GM18520 (cell line): ENCODE measurements around the gene PRMT1.

ENCODE experiments used
- ATAC-seq: cut with Tn5 transposase; IDR thresholded peaks from one replicate; pipeline ENCODE4 v1.9.1; 2021; ENCODE audit not compliant: unreplicated experiment

PRMT1 gene

DNA sequence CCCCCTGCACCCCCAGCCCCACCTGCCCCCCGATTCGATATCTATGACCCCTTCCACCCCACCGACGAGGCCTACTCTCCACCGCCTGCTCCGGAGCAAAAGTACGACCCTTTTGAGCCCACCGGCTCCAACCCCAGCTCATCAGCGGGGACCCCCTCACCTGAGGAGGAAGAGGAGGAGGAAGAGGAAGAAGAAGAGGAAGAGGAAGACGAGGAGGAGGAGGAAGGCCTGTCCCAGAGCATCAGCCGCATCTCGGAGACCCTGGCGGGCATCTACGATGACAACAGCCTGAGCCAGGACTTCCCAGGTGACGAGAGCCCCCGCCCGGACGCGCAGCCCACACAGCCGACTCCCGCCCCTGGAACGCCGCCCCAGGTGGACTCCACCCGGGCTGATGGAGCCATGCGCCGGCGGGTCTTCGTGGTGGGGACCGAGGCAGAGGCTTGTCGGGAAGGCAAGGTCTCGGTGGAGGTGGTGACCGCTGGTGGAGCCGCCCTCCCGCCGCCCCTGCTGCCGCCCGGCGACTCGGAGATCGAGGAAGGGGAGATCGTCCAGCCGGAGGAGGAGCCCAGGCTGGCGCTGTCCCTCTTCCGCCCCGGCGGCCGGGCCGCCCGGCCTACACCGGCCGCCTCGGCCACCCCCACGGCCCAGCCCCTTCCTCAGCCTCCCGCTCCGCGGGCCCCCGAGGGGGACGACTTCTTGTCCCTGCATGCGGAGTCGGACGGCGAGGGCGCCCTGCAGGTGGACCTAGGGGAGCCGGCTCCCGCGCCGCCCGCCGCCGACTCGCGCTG, 25.8 kb upstream of the PRMT1 start:
- ATAC-seq = no peak

DNA sequence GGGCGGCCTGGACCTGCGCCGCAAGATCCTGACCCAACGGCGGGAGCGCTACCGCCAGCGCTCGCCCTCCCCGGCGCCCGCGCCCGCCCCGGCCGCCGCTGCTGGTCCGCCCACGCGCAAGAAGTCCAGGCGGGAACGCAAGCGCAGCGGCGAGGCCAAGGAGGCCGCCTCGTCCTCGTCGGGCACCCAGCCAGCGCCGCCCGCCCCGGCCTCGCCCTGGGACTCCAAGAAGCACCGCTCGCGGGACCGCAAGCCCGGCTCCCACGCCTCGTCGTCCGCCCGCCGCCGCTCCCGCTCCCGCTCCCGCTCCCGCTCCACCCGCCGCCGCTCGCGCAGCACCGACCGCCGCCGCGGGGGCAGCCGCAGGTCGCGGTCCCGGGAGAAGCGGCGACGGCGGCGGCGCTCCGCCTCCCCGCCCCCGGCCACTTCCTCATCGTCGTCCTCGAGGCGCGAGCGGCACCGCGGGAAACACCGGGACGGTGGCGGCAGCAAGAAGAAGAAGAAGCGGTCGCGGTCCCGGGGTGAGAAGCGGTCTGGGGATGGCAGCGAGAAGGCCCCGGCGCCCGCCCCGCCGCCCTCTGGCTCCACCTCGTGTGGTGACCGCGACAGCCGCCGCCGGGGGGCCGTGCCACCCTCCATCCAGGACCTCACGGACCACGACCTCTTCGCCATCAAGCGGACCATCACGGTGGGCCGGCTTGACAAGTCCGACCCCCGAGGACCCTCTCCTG, 25.1 kb upstream of the PRMT1 start:
- no peak for ATAC-seq

DNA sequence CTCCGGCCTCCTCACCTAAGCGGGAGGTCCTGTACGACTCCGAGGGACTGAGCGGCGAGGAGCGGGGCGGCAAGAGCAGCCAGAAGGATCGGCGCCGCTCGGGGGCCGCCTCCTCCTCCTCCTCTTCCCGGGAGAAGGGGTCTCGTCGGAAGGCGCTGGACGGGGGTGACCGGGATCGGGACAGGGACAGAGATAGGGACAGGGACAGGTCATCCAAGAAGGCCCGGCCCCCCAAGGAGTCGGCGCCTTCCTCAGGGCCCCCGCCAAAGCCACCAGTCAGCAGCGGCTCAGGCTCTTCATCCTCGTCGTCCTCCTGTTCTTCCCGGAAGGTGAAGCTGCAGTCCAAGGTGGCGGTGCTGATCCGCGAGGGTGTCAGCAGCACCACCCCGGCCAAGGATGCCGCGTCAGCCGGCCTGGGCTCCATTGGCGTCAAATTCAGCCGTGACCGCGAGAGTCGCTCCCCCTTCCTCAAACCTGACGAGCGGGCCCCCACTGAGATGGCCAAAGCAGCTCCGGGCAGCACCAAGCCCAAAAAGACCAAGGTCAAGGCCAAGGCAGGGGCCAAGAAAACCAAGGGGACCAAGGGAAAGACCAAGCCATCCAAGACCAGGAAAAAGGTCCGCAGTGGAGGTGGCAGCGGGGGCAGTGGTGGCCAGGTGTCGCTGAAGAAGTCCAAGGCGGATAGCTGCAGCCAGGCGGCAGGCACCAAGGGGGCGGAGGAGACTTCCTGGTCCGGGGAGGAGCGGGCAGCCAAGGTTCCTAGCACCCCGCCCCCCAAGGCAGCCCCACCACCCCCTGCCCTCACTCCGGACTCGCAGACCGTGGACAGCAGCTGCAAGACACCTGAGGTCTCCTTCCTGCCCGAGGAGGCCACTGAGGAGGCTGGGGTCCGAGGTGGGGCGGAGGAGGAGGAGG, 24.3 kb upstream of the PRMT1 start:
- ATAC-seq = no peak

DNA sequence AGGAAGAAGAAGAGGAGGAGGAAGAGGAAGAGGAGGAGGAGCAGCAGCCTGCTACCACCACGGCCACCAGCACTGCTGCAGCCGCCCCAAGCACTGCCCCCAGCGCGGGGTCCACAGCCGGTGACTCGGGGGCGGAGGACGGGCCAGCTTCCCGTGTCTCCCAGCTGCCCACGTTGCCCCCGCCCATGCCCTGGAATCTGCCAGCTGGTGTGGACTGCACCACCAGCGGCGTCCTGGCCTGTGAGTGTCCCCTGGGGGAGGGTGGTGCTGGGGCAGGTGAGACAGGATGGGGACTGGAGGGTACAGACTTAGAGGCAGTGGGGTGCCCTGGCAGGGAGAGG, 23.6 kb upstream of the PRMT1 start:
- no peak for ATAC-seq

DNA sequence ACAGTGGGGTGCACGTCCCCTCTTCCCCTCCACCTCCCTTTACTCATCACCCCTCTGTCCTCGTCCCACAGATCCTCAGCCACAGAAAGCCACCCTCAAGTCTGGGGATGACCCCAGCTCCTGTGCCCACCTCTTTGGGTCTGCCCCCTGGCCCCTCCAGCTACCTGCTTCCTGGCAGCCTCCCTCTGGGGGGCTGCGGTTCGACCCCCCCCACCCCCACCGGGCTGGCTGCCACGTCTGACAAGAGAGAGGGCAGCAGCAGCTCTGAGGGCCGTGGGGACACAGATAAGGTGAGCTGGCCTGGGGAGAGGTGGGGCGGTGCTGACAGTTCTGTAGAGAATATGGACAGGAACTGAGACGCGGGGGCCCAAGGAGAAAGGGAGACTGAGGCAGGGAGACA, 22.5 kb upstream of the PRMT1 start:
- ATAC-seq = no peak

DNA sequence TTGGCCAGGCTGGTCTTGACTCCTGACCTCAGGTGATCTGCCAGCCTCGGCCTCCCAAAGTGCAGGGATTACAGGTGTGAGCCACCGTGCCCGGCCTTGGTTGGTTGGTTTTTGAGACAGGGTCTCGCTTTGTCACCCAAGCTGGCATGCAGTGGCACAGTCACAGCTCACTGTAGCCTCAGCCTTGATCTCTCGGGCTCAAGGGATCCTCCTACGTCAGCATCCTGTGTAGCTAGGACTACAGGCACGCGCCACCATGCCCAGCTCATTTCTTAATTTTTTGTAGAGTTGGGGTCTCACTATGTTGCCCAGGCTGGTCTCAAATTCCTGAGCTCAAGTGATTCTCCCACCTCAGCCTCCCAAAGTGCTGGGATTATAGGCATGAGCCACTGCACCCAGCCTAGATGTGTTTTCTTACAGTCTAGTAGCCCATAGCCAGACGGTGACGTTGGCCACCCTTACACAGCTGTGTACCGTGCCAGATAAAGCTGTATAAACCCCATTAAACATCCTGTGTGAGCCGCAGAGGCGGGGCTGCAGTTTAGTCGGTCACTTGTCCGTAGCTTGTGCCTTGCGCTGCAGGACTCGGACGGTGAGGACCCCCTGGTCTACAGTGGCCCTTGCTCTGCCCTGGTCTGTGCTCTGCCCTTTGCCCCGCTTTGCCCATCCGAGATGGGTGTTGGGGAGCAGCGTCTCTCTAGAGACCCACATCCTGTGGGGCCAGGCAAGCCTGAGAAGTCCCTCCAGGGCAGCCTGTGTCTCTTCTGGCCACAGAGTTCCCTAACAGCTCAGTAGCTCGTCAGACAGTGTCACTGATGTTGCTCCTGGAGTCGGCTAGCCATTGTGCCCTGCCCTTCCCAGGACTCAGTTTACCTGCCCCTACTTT, 21.3 kb upstream of the PRMT1 start:
- ATAC-seq = no peak

DNA sequence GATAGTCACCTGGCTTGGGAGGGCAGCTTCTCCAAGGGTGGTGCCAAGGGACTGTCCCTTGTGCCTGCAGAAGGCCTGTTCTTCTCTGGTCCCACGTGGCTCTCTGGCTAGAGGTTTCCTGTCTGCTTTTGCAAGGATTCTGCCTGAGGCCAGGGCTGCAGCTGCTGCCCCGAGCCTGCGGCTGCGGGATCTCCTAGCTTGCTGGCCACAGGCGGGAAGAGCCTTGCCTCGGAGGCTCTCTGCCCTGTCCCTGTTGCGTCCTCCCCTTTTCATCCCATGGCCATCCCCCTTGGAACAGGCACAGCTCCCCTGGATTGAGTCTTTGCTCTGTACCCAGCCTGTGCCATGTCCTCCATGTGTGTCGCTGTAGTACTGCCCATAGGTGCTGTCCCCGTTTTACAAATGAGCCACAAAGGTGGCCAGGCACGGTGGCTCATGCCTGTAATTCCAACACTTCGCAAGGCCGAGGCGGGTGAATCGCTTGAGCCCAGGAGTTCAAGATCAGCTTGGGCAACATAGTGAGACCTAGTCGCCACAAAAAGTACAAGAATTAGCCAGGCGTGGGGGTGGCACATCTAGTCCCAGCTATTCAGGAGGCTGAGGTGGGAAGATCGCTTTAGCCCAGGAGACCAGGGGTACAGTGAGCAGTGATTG, 20.5 kb upstream of the PRMT1 start:
- no peak for ATAC-seq

DNA sequence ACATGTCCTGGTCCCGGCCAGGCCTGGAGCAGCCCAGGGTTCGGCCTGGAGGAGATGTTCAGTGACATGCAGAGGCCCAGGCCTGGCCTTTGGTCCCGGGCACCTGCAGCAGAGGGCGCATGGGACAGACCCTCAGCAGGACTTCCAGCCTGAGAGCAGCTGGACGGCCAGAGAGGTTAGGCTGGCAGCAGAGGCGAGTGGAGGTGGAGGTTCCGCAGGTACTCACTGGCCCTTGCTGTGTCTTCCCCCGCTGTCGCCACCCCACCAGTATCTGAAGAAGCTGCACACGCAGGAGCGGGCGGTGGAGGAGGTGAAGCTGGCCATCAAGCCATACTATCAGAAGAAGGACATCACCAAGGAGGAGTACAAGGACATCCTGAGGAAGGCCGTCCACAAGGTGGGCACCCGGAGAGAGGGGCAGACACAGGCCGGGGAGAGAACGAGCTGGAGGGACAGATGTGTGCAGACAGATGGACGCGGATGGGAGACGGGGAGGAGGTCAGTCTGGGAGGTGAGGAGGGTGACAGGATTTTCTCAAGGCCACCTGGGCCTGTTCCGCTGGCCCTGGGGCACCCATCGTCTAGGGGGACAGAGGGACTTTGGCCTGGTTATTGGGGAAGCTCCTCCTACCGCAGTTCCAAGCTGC, 19.5 kb upstream of the PRMT1 start:
- ATAC-seq = no peak

DNA sequence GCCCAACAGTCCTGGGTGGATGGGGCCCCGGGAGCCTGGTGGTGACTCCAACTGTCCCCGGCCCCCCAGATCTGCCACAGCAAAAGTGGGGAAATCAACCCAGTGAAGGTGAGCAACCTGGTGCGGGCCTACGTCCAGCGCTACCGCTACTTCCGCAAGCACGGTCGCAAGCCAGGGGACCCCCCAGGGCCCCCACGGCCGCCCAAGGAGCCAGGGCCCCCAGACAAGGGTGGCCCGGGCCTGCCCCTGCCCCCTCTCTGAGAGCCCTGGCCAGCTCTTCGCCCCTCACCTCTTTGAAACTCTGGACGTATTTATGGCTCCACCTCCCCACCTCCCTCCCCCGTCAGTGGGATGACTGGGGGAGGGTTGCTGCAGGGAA, 18.9 kb upstream of the PRMT1 start:
- no peak for ATAC-seq

DNA sequence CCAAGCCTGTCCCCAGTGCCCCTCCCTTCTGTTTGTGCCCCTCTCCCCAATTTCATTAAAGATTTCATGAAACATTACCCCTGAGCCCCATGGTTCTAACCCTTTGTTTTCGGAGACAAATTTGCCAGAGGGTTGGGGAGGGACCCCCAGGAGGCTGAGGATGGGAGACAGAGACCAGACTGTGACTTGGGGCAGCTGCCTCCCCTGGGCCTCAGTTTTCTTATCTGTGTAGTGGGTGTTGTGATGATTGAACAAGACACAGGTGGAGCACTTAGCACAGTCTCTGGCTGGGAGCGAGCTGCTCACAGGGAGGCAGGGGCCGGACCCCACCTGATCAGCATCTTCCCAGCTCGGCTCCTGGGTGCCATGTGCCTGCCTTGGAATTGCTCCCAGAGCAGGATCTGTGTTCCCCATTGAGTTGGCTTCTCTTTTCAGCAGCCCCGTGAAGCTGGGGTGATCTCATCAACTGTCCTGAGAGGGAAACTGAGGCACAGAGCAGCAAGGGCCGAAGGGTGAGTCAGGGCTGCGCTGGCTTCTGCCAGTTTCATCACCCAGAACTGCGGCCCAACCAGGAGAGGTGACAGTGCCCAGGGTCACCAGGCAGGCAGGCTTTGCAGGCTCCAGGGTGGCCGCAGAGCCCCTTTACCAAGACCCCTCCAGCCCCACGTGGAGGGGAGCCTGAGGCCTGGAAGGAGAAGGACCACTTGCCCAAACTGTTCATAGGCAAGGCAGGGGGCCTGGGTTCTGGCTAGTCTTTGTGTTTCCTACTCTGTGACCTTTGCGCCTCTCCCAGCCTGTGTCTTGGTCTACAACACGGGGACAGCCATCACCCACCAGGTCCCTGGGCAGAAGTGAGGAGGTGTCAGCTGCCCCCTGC, 18.3 kb upstream of the PRMT1 start:
- no peak for ATAC-seq

DNA sequence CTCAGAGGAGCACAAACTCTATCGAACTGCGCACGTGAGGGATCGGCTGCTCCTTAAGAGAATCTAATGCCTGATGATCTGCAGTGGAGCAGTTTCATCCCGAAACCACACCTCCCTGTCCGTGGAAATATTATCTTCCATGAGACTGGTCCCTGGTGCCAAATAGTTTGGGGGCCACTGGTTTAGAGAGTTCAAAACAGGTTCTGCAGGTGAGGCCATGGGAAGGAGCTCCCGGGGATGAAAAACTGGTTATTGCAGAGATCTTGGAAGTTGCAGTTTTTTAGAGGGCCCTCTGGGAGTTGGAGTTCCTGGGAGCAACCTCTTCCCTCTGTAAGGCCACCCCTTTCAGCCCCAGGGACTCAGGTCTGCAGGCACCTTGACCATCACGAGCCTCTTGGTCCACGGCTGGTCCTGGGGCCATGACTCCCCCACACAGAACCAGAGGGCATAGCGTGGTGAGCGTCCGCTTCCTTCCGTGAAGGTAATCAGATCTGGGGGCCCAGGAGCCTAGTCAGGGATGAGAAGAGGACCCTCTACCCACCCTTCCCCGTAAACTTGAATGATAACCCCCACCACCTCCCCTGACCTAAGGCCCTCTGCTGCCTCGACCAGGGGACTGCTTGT, 16.6 kb upstream of the PRMT1 start:
- no peak for ATAC-seq

DNA sequence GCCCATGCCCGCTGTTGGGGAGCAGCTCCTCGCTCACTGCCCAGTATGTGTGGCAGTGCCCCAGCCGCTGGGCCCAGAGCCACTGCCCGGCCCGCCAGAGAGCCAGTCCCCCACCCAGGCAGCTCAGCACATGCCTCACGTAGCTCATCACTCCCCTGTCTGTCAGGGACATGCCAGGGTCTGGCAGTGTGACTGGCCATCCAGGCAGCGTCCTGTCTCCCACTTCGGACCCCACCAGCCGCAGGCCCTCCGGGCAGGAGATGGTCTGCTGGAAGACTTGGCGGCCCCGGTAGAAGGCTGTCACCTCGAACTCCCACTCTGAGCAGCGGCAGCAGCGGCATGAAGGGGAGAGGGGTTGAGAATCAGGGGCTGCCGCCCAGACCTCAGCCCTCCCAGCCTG, 15.1 kb upstream of the PRMT1 start:
- ATAC-seq = no peak

DNA sequence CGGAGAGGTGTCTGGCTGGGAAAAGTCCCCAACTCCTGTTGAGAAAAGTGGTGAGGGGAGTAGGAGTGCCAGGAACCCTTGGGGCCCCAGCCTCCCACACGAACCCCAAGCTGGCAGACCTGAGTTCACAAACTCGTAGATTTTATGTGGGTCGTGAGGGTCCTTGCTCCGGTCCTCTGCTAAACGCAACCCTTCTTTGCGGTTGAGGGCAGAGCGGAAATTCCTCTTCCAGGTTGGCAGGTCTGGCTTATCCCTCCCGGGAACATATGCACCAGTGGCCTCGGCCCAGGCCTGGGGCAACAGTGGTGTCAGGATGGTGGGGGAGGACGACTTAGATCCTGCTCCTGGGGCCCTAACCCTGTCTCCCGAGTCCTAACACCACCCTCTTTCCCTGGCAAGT, 13.8 kb upstream of the PRMT1 start:
- ATAC-seq = no peak

DNA sequence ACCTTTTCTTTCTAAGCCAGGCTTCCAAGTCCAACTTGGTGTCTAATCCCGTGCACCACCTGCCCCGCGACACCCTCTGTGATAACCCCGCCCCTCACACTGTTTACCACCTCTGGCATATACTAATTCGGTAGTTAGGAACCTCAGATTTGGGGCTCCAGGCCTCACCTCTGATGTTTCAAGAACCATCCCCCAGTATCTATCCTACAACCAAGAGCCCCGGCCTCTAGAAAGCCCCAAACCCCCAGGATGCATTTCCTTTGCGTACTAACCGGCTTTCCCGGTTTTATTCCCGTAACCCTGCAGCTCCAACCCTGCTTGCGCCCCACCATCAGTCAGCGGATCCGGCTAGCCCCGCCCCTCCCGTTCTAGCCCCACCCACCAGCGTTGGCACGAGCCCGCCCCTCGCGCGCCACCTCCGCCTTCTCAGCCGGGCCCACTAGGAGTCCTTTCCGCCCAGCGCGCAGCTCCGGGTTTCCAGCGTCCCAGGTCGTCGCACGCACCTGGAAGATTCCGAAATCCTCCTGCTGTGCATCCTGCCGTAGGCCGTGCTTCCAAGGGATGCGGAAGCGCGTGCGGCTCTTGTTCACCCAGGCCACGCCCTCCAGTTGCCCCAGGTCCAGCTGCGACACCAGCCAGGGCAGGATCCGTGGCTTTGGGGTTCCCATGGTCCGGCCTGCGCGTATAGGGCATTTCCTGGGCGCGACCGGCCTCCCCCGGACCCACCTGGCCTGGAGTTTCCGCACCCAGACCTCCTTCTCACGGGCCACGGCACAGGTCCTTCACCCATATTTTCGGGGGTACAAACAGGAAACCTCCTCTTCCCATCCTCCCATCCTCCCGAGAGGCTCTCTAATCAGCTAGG, 12.7 kb upstream of the PRMT1 start:
- no peak for ATAC-seq

DNA sequence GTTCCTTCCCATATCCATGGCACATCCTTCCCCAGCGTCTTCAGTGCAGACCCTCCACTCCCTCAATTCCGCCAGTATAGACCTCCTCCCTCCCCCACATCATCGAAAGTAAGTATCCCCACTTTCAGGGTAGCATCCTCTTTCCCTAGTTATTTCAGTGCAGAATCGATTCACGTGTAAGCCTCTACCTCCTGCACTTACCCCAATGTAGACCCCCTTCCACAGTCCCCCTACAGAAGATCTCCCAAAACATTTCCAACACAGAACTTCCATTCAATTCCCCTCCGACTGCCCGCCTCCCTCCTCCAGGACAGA, 12.1 kb upstream of the PRMT1 start:
- no peak for ATAC-seq

DNA sequence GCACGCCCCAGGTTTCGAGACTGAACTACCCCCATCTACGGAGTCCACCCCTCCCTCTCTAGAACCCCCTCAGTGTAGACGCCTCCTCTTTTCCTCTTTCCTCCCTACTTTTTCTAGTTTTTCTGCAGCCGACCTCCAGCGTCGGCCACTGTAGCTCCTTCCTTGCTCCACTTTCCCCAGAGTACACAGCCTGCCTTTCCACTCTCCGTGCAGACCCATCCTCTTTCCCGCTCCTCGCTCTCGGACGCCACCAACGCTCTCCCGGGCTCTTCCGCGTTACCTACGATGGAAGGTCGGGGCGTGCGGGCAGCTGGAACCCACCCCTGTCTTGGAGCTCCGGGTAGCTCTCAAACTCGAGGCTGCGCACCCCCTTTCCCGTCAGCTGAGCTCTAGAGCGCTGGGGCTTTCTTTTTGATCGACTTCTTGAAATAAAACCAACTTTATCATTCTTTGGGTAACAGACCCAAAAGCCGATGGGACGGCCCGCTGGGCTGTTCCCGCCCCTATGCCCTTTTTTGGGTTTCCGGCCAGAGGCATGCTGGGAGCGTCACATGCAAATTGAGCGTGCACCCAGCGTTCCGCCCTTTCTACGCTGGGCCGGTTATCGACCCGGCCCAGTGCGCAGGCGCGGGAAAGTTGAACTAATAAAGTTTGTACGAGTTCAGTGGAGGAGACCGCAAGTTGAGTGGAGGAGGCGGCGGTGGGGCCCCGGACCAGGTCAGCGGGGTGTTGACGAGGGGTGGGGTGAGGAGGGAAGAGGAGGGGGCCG, 11.5 kb upstream of the PRMT1 start, which contains the start of the genes BCL2L12 and IRF3:
BCL2L12 (plus strand) TSS at position 583 of the 769 bp plus-strand sequence. CDS start 760 bp downstream, outside the sequence.
IRF3 (minus strand) TSS at position 507 of the 769 bp plus-strand sequence. CDS start 1,019 bp downstream, outside the sequence.
- ATAC-seq = peak; percentile 85

DNA sequence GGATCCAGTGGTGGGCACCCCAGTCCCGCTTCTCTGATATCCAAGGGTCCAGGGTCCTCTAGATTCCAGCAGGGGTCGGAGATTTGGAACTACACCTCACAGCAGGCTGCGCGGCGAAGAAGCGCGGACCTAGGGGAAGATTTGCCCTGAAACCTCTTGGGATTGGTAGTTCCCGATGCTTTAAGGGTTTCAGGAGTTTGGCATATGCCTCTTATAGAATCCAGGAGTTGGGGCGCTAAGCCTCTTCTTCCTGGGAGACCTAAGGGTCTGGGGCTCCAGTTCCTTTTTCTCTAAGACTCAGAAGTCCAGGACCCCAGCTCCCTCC, 11.0 kb upstream of the PRMT1 start:
- no peak for ATAC-seq
